Measurements from ENCODE around the gene CACNB2. TPM values are rescaled to one million over a fixed set of nuclear protein-coding genes. Genes with fewer than 3 reads are reported as not detected.

The CACNB2 gene
- total RNA-seq, 1 experiment from 2014 or later: 0.07 TPM

DNA sequence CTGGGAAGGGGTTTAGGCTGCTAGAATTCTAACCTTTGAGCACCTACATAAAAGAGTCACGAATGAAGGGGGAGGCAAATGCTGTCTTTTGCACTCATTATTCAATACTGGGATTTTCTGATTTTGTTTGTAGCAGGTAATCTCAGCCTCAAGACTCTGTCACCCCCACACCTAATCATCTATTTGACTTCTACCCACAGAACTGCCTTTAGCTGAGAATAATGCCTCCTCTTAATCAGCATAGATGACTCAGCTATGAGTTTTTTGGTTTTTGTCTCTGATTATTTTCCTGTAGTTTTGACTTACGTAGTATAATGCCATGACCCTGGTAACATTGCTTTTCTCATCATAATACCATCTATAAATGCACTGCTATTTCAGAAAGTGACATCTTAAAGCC lies 42.7 kb upstream of the CACNB2 start:
- 0 out of 2 replicates have a peak, but pooled peaks have one; percentile 13 for ATAC-seq
- CTCF ChIA-PET: no interaction called here
- no TSS peak for BruUV-seq (replicated peaks)

GRCh38 chr10:18098201-18098600 lies 42.0 kb upstream of the CACNB2 start:
- no TSS peak for BruUV-seq (replicated peaks)
- peaks cover 9% of the 10 kb centered on the region; the same call in 1 of the 2 replicates for H3K4me1 ChIP-seq (ENCODE audit: insufficient read depth, low read length)
- intact Hi-C loops (cut with micrococcal nuclease): no loop called here
- H3K4me3 ChIP-seq (ENCODE audit: low read length): no peak overlapping the region
- H3K9me3 ChIP-seq (ENCODE audit: low read length): no peaks in the 10 kb centered on the region
- TF ChIP-seq, protein P1, sequence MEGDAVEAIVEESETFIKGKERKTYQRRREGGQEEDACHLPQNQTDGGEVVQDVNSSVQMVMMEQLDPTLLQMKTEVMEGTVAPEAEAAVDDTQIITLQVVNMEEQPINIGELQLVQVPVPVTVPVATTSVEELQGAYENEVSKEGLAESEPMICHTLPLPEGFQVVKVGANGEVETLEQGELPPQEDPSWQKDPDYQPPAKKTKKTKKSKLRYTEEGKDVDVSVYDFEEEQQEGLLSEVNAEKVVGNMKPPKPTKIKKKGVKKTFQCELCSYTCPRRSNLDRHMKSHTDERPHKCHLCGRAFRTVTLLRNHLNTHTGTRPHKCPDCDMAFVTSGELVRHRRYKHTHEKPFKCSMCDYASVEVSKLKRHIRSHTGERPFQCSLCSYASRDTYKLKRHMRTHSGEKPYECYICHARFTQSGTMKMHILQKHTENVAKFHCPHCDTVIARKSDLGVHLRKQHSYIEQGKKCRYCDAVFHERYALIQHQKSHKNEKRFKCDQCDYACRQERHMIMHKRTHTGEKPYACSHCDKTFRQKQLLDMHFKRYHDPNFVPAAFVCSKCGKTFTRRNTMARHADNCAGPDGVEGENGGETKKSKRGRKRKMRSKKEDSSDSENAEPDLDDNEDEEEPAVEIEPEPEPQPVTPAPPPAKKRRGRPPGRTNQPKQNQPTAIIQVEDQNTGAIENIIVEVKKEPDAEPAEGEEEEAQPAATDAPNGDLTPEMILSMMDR (conservative IDR thresholded peaks at IDR 0.05; ENCODE audit: low read depth, low read length): no peak
- TF ChIP-seq EZH2 (IDR thresholded peaks at IDR 0.05; ENCODE audit: low read length, unreplicated experiment) (no peak), EZH2phosphoT487 (IDR thresholded peaks at IDR 0.05; ENCODE audit: borderline replicate concordance, low read length) (no peak)
- no peaks in the 10 kb centered on the region for H3K79me2 ChIP-seq (ENCODE audit: low read length)
- ChIA-PET POLR2A (ENCODE audit: unreplicated experiment) (no interaction called here), CTCF (no interaction called here)
- H4K20me1 ChIP-seq (ENCODE audit: low read length): no peaks in the 10 kb centered on the region
- H3K27me3 ChIP-seq (ENCODE audit: low read length): no peaks in the 10 kb centered on the region
- no peaks in the 10 kb centered on the region for H3F3A ChIP-seq (ENCODE audit: low read length, unreplicated experiment)
- H2AFZ ChIP-seq (ENCODE audit: low read length): no peak overlapping the region
- no peaks in the 10 kb centered on the region for H3K36me3 ChIP-seq (ENCODE audit: low read depth, low read length)
- DNase-seq: no peak
- H3K9me2 ChIP-seq (replicated peaks; ENCODE audit: low read length): no peaks in the 10 kb centered on the region
- ATAC-seq: no peak
- H3K4me2 ChIP-seq (ENCODE audit: low read length): no peak overlapping the region
- no peak overlapping the region for H3K9ac ChIP-seq (ENCODE audit: low read length)
- H3K27ac ChIP-seq (ENCODE audit: low read length): no peak overlapping the region

More for the DNA sequence above, 42.7 kb upstream of the CACNB2 start:
- Histone ChIP-seq H4K20me1 (ENCODE audit: low read length) (no peaks in the 10 kb centered on the region), H3K4me2 (ENCODE audit: low read length) (no peak overlapping the region), H3K79me2 (ENCODE audit: low read length) (no peaks in the 10 kb centered on the region), H3K4me1 (ENCODE audit: insufficient read depth, low read length) (peaks cover 9% of the 10 kb centered on the region; the same call in 1 of the 2 replicates), H2AFZ (ENCODE audit: low read length) (no peak overlapping the region), H3K4me3 (ENCODE audit: low read length) (no peak overlapping the region), H3F3A (ENCODE audit: low read length, unreplicated experiment) (no peaks in the 10 kb centered on the region), H3K9me3 (ENCODE audit: low read length) (no peaks in the 10 kb centered on the region), H3K9ac (ENCODE audit: low read length) (no peak overlapping the region), H3K27me3 (ENCODE audit: low read length) (no peaks in the 10 kb centered on the region), H3K36me3 (ENCODE audit: low read depth, low read length) (no peaks in the 10 kb centered on the region), H3K27ac (ENCODE audit: low read length) (no peak overlapping the region), H3K9me2 (replicated peaks; ENCODE audit: low read length) (no peaks in the 10 kb centered on the region)
- peak; percentile 48 for DNase-seq
- TF ChIP-seq EZH2phosphoT487 (IDR thresholded peaks at IDR 0.05; ENCODE audit: borderline replicate concordance, low read length): no peak
- TF ChIP-seq, protein P1 (conservative IDR thresholded peaks at IDR 0.05; ENCODE audit: low read depth, low read length): no peak
- TF ChIP-seq EZH2 (IDR thresholded peaks at IDR 0.05; ENCODE audit: low read length, unreplicated experiment): no peak
- intact Hi-C loops (cut with micrococcal nuclease): no loop called here
- POLR2A ChIA-PET (ENCODE audit: unreplicated experiment): no interaction called here

DNA sequence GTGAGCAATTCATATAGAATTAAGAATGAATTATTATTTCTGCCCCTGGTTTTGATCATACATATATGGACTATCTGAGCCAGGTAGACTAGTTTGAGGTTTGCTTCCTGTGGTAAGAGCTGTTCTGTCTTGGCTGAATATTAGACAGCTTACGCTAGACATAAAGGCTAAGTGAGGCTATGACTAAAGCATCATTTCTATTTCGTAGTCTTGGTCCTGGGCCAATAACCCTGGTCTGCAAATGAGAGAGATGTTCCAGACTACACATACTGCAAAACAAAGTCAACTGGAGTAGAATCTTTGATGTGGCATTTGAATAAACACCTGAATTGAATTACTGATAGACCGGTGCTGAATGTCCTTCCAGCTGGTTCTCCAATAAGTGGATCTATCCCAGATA lies 40.8 kb upstream of the CACNB2 start:
- Histone ChIP-seq H3K4me1 (ENCODE audit: insufficient read depth, low read length) (peaks cover 9% of the 10 kb centered on the region; the same call in 1 of the 2 replicates), H3K27me3 (ENCODE audit: low read length) (no peaks in the 10 kb centered on the region), H3F3A (ENCODE audit: low read length, unreplicated experiment) (no peaks in the 10 kb centered on the region), H3K27ac (ENCODE audit: low read length) (no peak overlapping the region), H3K9me2 (replicated peaks; ENCODE audit: low read length) (no peaks in the 10 kb centered on the region), H3K9ac (ENCODE audit: low read length) (no peak overlapping the region), H3K79me2 (ENCODE audit: low read length) (no peaks in the 10 kb centered on the region), H4K20me1 (ENCODE audit: low read length) (no peaks in the 10 kb centered on the region), H3K9me3 (ENCODE audit: low read length) (no peaks in the 10 kb centered on the region), H2AFZ (ENCODE audit: low read length) (no peak overlapping the region), H3K4me3 (ENCODE audit: low read length) (no peak overlapping the region), H3K4me2 (ENCODE audit: low read length) (no peak overlapping the region), H3K36me3 (ENCODE audit: low read depth, low read length) (no peaks in the 10 kb centered on the region)
- CTCF ChIA-PET: no interaction called here
- intact Hi-C loops (cut with micrococcal nuclease): no loop called here
- POLR2A ChIA-PET (ENCODE audit: unreplicated experiment): no interaction called here
- ATAC-seq (no peak), DNase-seq (no peak)
- BruUV-seq (replicated peaks): no TSS peak
- TF ChIP-seq, protein P1 (conservative IDR thresholded peaks at IDR 0.05; ENCODE audit: low read depth, low read length): no peak
- TF ChIP-seq EZH2 (IDR thresholded peaks at IDR 0.05; ENCODE audit: low read length, unreplicated experiment): no peak
- TF ChIP-seq EZH2phosphoT487 (IDR thresholded peaks at IDR 0.05; ENCODE audit: borderline replicate concordance, low read length): no peak
